ENCODE measurements around the gene ZNF512B. TPM values are rescaled to one million over a fixed set of nuclear protein-coding genes. Genes with fewer than 3 reads are reported as not detected.

Gene ZNF512B
- polyA plus RNA-seq, 3 donors: 0.10 to 2.6 TPM; not detected in 1

DNA sequence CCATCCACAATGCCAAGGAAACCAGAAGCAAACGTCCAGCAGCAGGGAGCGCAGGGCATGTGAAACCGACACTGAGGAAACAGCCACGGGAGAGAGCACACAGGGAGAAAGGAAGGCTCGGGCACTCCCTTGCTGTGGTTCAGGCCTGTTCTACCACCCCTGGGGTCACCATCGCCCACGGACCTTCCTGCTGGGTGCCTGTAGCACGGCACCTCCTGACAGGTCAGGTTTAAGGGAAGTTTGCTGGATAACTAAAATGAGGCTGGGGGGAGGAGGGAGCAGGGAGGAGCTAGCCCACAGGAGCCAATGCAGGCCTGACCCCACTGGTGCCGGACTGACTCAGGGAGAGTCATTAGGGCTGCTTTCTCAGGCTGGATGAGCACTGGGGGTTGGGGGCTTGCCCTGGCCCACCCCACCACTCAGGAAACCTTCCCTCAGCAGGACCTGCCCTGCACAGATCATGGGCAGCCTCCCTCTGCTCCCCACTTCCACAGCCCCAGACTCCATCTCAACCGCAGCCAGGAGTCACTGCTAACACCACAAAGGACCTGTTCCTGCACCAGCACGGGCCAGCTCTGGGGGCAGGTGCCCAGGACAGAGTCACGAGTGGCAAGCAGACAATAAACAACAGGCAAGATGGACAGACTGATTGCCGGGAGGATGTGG is 15.8 kb downstream of the ZNF512B start:
- Mint-ChIP-seq H3K4me3 (no peak overlapping the region), H3K9me3 (no peaks in the 10 kb centered on the region), H3K27ac (peak overlapping the region in 3 of 7 donors; percentile 33 to 78 (median 42)), H3K4me1 (peaks cover 40% of the 10 kb centered on the region), H3K27me3 (ENCODE audit: low read depth in 3 of 3) (peaks cover 2 to 5% (median 2%) of the 10 kb centered on the region in 3 donors), H3K36me3 (peaks cover 4 to 13% of the 10 kb centered on the region in 2 donors)
- Histone ChIP-seq H3K9me3 (replicated peaks in 1 of 2; ENCODE audit: control insufficient read depth in 1 of 2, insufficient read depth in 1 of 2, low read length in 2 of 2) (no peaks in the 10 kb centered on the region), H2AFZ (ENCODE audit: insufficient read depth, low read depth, low read length, poor library complexity, severe bottlenecking) (no peak overlapping the region), H3K27ac (ENCODE audit: low read depth in 1 of 2, low read length in 2 of 2) (no peak overlapping the region), H3K9ac (ENCODE audit: insufficient read depth, low read length, poor library complexity, severe bottlenecking) (no peak overlapping the region), H3K27me3 (ENCODE audit: control insufficient read depth in 2 of 2, insufficient read depth in 2 of 2, low read length in 2 of 2) (no peaks in the 10 kb centered on the region), H3K4me3 (replicated peaks in 1 of 3; ENCODE audit: low read depth in 2 of 3, low read length in 3 of 3) (no peak overlapping the region), H3K79me2 (ENCODE audit: insufficient read depth, low read length) (peaks cover 71% of the 10 kb centered on the region), H3K4me2 (replicated peaks; ENCODE audit: extremely low read depth, low read length, poor library complexity, severe bottlenecking) (peak overlapping the region; percentile 89), H3K4me1 (ENCODE audit: control insufficient read depth in 1 of 2, insufficient read depth in 2 of 2, low read length in 2 of 2) (peaks cover 34 to 51% of the 10 kb centered on the region in 2 donors), H3K36me3 (replicated peaks in 1 of 2; ENCODE audit: control insufficient read depth in 1 of 2, insufficient read depth in 2 of 2, low read length in 2 of 2) (peaks cover 0 to 2% of the 10 kb centered on the region in 2 donors), H4K20me1 (ENCODE audit: insufficient read depth, low read length) (peaks cover 72% of the 10 kb centered on the region)
- intact Hi-C loops (cut with micrococcal nuclease): no loop called here
- WGBS (ENCODE audit: insufficient coverage): 76% methylated on average over 12 of the region's 13 CpGs
- DNase-seq: no peak
- TF ChIP-seq, protein P1, sequence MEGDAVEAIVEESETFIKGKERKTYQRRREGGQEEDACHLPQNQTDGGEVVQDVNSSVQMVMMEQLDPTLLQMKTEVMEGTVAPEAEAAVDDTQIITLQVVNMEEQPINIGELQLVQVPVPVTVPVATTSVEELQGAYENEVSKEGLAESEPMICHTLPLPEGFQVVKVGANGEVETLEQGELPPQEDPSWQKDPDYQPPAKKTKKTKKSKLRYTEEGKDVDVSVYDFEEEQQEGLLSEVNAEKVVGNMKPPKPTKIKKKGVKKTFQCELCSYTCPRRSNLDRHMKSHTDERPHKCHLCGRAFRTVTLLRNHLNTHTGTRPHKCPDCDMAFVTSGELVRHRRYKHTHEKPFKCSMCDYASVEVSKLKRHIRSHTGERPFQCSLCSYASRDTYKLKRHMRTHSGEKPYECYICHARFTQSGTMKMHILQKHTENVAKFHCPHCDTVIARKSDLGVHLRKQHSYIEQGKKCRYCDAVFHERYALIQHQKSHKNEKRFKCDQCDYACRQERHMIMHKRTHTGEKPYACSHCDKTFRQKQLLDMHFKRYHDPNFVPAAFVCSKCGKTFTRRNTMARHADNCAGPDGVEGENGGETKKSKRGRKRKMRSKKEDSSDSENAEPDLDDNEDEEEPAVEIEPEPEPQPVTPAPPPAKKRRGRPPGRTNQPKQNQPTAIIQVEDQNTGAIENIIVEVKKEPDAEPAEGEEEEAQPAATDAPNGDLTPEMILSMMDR (IDR thresholded peaks at IDR 0.05): no peak

DNA sequence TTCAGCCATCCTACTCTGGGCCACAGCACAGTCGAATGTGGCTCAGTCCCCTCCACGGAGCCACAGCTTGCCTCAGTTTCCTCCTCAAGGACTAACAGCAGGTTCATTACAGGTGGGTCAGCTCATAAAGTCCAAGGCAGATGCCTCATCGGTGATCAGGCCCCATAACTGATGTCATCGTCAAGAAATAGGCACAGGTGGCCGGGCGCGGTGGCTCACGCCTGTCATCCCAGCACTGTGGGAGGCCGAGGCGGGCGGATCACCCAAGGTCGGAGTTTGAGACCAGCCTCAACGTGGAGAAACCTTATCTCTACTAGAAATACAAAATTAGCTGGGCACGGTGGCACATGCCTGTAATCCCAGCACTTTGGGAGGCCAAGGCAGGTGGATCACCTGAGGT is 17.0 kb downstream of the ZNF512B start:
- Histone ChIP-seq H3K4me3 (replicated peaks in 1 of 3; ENCODE audit: low read depth in 2 of 3, low read length in 3 of 3) (no peak overlapping the region), H3K27ac (ENCODE audit: low read depth in 1 of 2, low read length in 2 of 2) (no peak overlapping the region), H3K9me3 (replicated peaks in 1 of 2; ENCODE audit: control insufficient read depth in 1 of 2, insufficient read depth in 1 of 2, low read length in 2 of 2) (no peaks in the 10 kb centered on the region), H3K4me2 (replicated peaks; ENCODE audit: extremely low read depth, low read length, poor library complexity, severe bottlenecking) (no peak overlapping the region), H3K79me2 (ENCODE audit: insufficient read depth, low read length) (peaks cover 81% of the 10 kb centered on the region), H3K27me3 (ENCODE audit: control insufficient read depth in 2 of 2, insufficient read depth in 2 of 2, low read length in 2 of 2) (no peaks in the 10 kb centered on the region), H3K36me3 (replicated peaks in 1 of 2; ENCODE audit: control insufficient read depth in 1 of 2, insufficient read depth in 2 of 2, low read length in 2 of 2) (peaks cover 0 to 2% of the 10 kb centered on the region in 2 donors), H3K4me1 (ENCODE audit: control insufficient read depth in 1 of 2, insufficient read depth in 2 of 2, low read length in 2 of 2) (peaks cover 45 to 62% of the 10 kb centered on the region in 2 donors), H3K9ac (ENCODE audit: insufficient read depth, low read length, poor library complexity, severe bottlenecking) (no peak overlapping the region), H4K20me1 (ENCODE audit: insufficient read depth, low read length) (peaks cover 83% of the 10 kb centered on the region), H2AFZ (ENCODE audit: insufficient read depth, low read depth, low read length, poor library complexity, severe bottlenecking) (no peak overlapping the region)
- Mint-ChIP-seq H3K9me3 (no peaks in the 10 kb centered on the region), H3K4me3 (no peak overlapping the region), H3K27me3 (ENCODE audit: low read depth in 3 of 3) (peaks cover 2 to 5% (median 2%) of the 10 kb centered on the region in 3 donors), H3K36me3 (peaks cover 4 to 13% of the 10 kb centered on the region in 2 donors), H3K27ac (no peak overlapping the region), H3K4me1 (peaks cover 50% of the 10 kb centered on the region)
- 94% methylated on average over 11 of the region's 14 CpGs for WGBS (ENCODE audit: insufficient coverage)
- DNase-seq: no peak
- TF ChIP-seq, protein P1 (IDR thresholded peaks at IDR 0.05): no peak
- intact Hi-C loops (cut with micrococcal nuclease): no loop called here
